Panc1 (cell line): Measurements from ENCODE around the gene ADD1. TPM values are rescaled to one million over a fixed set of nuclear protein-coding genes. Genes with fewer than 3 reads are reported as not detected.

Experiments used
- ATAC-seq: fragments of 200-7000 bp; cut with Tn5 transposase; 2 replicates; pipeline ENCODE4 v1.9.1; 2020; ENCODE audit warnings: mild to moderate bottlenecking, moderate library complexity
- BruUV-seq: library from RNA; stranded (reverse); fragments of 400-500 nt; replicated peaks from 2 replicates; lab custom pipeline; 2021; lab: Mats Ljungman, UMichigan
- CTCF ChIA-PET: fragments of 300-600 bp; sonication (Branson Sonifier 250); formaldehyde crosslinking; loops from one replicate; lab custom pipeline; 2022; ENCODE audit warnings: antibody characterized with exemption; lab: Charles Lee
- POLR2A ChIA-PET: fragments of 300-600 bp; sonication (Branson Sonifier 250); formaldehyde crosslinking; loops from one replicate; lab custom pipeline; 2022; ENCODE audit warnings: antibody characterized with exemption; lab: Charles Lee
- DNase-seq: peaks from one replicate; pipeline ENCODE4 v3.0.0-alpha.2; 2010; ENCODE audit warnings: low read depth, low spot score
- H3K27ac ChIP-seq: 2 replicates; pipeline ENCODE4 v1.5.1; 2011; ENCODE audit warnings: mild to moderate bottlenecking, low read length, inconsistent platforms
- H3K27me3 ChIP-seq: fragments of 200-500 bp; sonication (Bioruptor generic); 2 replicates; pipeline ENCODE4 v1.6.0; 2014; ENCODE audit warnings: low read length, inconsistent platforms; ENCODE audit not compliant: control insufficient read depth, insufficient read depth
- H3K36me3 ChIP-seq: fragments of 200-500 bp; sonication (Bioruptor generic); 2 replicates; pipeline ENCODE4 v1.5.1; 2014; ENCODE audit warnings: inconsistent platforms, mild to moderate bottlenecking, low read length, moderate library complexity; ENCODE audit not compliant: control insufficient read depth, insufficient read depth
- H3K4me1 ChIP-seq: 2 replicates; pipeline ENCODE4 v1.5.1; 2011; ENCODE audit warnings: inconsistent platforms, mild to moderate bottlenecking, low read length, moderate library complexity; ENCODE audit not compliant: control insufficient read depth, insufficient read depth
- H3K4me3 ChIP-seq, 2 experiments: 2 replicates each; pipeline ENCODE4 v1.5.1; 2011 to 2012; ENCODE audit warnings: low read depth in 2 of 2, low read length in 2 of 2, mild to moderate bottlenecking in 2 of 2, inconsistent platforms in 1 of 2, moderate library complexity in 1 of 2
- H3K9me3 ChIP-seq: fragments of 200-500 bp; sonication (Bioruptor generic); 2 replicates; pipeline ENCODE4 v1.5.1; 2014; ENCODE audit warnings: low read depth, mild to moderate bottlenecking, inconsistent platforms, low read length, moderate library complexity; ENCODE audit not compliant: control insufficient read depth, insufficient read depth
- CTCF ChIP-seq: fragments of 450-650 bp; IDR thresholded peaks from 2 replicates; pipeline ENCODE4 v1.5.1; 2017; ENCODE audit warnings: mild to moderate bottlenecking
- POLR2AphosphoS5 ChIP-seq: IDR thresholded peaks from 2 replicates; pipeline ENCODE4 v1.6.1; 2012; ENCODE audit warnings: mild to moderate bottlenecking, low read depth, low read length, moderate library complexity
- SIN3A ChIP-seq: IDR thresholded peaks from 2 replicates; pipeline ENCODE4 v1.6.1; 2012; ENCODE audit warnings: low read depth, mild to moderate bottlenecking, low read length, moderate library complexity, borderline replicate concordance; ENCODE audit not compliant: insufficient read depth
- TCF7L2 ChIP-seq: IDR thresholded peaks from 2 replicates; pipeline ENCODE4 v1.6.1; 2011; ENCODE audit warnings: mild to moderate bottlenecking, low read depth, low read length, inconsistent platforms
- in situ Hi-C: cut with HindIII; loops from 2 replicates; pipeline ENCODE4 v1.10.0; 2016; ENCODE audit warnings: low sequenced_read_pairs, low pct_unique_long_range_greater_than_20kb
- intact Hi-C: fragments of 100-400 bp; cut with micrococcal nuclease; formaldehyde crosslinking; loops from one replicate; pipeline ENCODE4 v1.10.0; 2022; ENCODE audit not compliant: unreplicated experiment
- total RNA-seq: library from RNA; stranded (reverse); gene quantifications from one replicate; pipeline ENCODE4 v1.2.1, GENCODE V29; 2021; ENCODE audit not compliant: unreplicated experiment
- TF ChIP-seq, protein P1 (sequence below), 2 experiments: IDR thresholded peaks; 2 replicates each; pipeline ENCODE4 v1.6.1; 2011 to 2012; ENCODE audit warnings: low read depth in 2 of 2, control low read depth in 1 of 2, low read length in 1 of 2, mild to moderate bottlenecking in 1 of 2, moderate library complexity in 1 of 2; ENCODE audit not compliant: insufficient read depth in 1 of 2

The ADD1 gene
- total RNA-seq, 1 experiment from 2014 or later: 158 TPM

DNA sequence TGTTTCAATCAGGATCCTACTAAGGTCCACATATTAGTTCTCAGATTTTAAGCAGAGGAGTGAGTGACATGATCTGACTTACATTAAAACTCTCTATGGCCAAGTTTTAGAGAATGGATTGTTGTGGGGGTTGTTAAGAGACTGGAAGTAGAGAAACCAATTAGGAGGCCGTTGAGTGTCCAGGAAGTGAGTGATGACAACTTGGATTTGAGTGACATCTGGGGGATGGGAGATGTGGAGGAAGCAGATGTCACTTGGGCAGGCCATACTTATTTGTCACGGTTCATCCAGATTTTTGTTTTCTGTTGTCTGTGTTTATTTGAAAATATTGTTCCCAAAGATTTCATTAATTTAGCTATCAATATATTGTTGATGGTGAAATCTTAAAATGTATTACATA, 28.3 kb downstream of the ADD1 start:
- no peak for ATAC-seq
- TF ChIP-seq CTCF (no peak), POLR2AphosphoS5 (no peak), SIN3A (no peak), TCF7L2 (no peak)
- TF ChIP-seq, protein P1, sequence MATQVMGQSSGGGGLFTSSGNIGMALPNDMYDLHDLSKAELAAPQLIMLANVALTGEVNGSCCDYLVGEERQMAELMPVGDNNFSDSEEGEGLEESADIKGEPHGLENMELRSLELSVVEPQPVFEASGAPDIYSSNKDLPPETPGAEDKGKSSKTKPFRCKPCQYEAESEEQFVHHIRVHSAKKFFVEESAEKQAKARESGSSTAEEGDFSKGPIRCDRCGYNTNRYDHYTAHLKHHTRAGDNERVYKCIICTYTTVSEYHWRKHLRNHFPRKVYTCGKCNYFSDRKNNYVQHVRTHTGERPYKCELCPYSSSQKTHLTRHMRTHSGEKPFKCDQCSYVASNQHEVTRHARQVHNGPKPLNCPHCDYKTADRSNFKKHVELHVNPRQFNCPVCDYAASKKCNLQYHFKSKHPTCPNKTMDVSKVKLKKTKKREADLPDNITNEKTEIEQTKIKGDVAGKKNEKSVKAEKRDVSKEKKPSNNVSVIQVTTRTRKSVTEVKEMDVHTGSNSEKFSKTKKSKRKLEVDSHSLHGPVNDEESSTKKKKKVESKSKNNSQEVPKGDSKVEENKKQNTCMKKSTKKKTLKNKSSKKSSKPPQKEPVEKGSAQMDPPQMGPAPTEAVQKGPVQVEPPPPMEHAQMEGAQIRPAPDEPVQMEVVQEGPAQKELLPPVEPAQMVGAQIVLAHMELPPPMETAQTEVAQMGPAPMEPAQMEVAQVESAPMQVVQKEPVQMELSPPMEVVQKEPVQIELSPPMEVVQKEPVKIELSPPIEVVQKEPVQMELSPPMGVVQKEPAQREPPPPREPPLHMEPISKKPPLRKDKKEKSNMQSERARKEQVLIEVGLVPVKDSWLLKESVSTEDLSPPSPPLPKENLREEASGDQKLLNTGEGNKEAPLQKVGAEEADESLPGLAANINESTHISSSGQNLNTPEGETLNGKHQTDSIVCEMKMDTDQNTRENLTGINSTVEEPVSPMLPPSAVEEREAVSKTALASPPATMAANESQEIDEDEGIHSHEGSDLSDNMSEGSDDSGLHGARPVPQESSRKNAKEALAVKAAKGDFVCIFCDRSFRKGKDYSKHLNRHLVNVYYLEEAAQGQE (IDR thresholded peaks at IDR 0.05; ENCODE audit: insufficient read depth in 1 of 2, low read depth in 2 of 2, low read length in 1 of 2): no peak
- ChIA-PET POLR2A (interaction anchor here (0.7 kb wide), 1 partner anchor 9 kb away, joined by 6 read pairs; no protein-coding TSS in a partner anchor), CTCF (no interaction called here)
- BruUV-seq: no TSS peak
- Histone ChIP-seq H3K36me3 (no peaks in the 10 kb centered on the region), H3K27me3 (no peaks in the 10 kb centered on the region), H3K4me1 (peaks cover 2% of the 10 kb centered on the region; the same call in 1 of the 2 replicates), H3K27ac (no peak overlapping the region), H3K4me3 (no peak overlapping the region), H3K9me3 (no peaks in the 10 kb centered on the region)
- no peak for DNase-seq
- in situ Hi-C loops (no loop called here), intact Hi-C loops (no loop called here)

DNA sequence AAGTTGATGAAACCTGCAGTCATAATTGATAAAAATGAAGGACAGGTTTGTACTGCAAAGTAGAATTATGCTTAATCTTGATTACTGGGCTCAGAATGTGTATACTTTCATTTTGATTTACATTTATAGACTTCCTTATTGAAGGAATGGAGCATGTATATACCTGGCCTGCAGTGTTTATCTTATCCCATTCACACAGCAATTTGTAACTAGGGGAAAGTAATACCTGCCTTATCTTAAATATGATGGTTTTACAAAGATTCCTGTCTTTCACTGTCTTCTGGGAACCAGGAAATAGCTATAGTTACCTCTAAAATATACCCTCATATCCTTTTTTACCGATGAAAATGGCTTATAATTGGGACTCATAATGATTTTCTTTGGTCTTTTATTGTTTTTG, 29.7 kb downstream of the ADD1 start:
- in situ Hi-C loops (no loop called here), intact Hi-C loops (no loop called here)
- no peak for ATAC-seq
- no TSS peak for BruUV-seq
- Histone ChIP-seq H3K4me3 (no peak overlapping the region), H3K4me1 (no peaks in the 10 kb centered on the region; the same call in 1 of the 2 replicates), H3K9me3 (no peaks in the 10 kb centered on the region), H3K27ac (no peak overlapping the region), H3K27me3 (no peaks in the 10 kb centered on the region), H3K36me3 (no peaks in the 10 kb centered on the region)
- ChIA-PET CTCF (no interaction called here), POLR2A (no interaction called here)
- no peak for DNase-seq
- TF ChIP-seq, protein P1 (IDR thresholded peaks at IDR 0.05; ENCODE audit: insufficient read depth in 1 of 2, low read depth in 2 of 2, low read length in 1 of 2): no peak
- TF ChIP-seq CTCF (no peak), POLR2AphosphoS5 (no peak), SIN3A (no peak), TCF7L2 (no peak)
